ENCODE data around the gene CXCL11.

- TF ChIP-seq, protein P1, sequence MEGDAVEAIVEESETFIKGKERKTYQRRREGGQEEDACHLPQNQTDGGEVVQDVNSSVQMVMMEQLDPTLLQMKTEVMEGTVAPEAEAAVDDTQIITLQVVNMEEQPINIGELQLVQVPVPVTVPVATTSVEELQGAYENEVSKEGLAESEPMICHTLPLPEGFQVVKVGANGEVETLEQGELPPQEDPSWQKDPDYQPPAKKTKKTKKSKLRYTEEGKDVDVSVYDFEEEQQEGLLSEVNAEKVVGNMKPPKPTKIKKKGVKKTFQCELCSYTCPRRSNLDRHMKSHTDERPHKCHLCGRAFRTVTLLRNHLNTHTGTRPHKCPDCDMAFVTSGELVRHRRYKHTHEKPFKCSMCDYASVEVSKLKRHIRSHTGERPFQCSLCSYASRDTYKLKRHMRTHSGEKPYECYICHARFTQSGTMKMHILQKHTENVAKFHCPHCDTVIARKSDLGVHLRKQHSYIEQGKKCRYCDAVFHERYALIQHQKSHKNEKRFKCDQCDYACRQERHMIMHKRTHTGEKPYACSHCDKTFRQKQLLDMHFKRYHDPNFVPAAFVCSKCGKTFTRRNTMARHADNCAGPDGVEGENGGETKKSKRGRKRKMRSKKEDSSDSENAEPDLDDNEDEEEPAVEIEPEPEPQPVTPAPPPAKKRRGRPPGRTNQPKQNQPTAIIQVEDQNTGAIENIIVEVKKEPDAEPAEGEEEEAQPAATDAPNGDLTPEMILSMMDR (IDR thresholded peaks at IDR 0.05): no peak
- no peak for TF ChIP-seq EZH2 (IDR thresholded peaks at IDR 0.05)
These were observed 39.2 kb upstream of the CXCL11 start for GRCh38 chr4:76074993-76075600.
